Fibroblast of lung (primary cell): ENCODE results near the gene DCAF5. TPM values are rescaled to one million over a fixed set of nuclear protein-coding genes. Genes with fewer than 3 reads are reported as not detected.

Experiments used
- DNase-seq, 2 donors: peaks; one replicate each; pipeline versions ENCODE4 v3.0.0 to v3.0.0-alpha.2; 2010; ENCODE audit warnings: low read depth in 2 of 2
- H2AFZ ChIP-seq: 2 replicates; pipeline ENCODE4 v1.5.1; 2012; ENCODE audit warnings: low read length, control low read depth, inconsistent platforms
- H3K27ac ChIP-seq: 2 replicates; pipeline ENCODE4 v1.5.1; 2011; ENCODE audit warnings: low read length, control low read depth; ENCODE audit not compliant: insufficient read depth
- H3K27me3 ChIP-seq: 2 replicates; pipeline ENCODE4 v1.5.1; 2011; ENCODE audit warnings: mild to moderate bottlenecking, low read length; ENCODE audit not compliant: control insufficient read depth, insufficient read depth
- H3K36me3 ChIP-seq: 2 replicates; pipeline ENCODE4 v1.5.1; 2011; ENCODE audit warnings: low read length; ENCODE audit not compliant: control insufficient read depth, insufficient read depth
- H3K4me1 ChIP-seq: 2 replicates; pipeline ENCODE4 v1.5.1; 2011; ENCODE audit warnings: low read length; ENCODE audit not compliant: control insufficient read depth, insufficient read depth; ENCODE audit errors: extremely low read depth
- H3K4me2 ChIP-seq: 2 replicates; pipeline ENCODE4 v1.5.1; 2011; ENCODE audit warnings: low read length, control low read depth; ENCODE audit not compliant: insufficient read depth; ENCODE audit errors: extremely low read depth
- H3K4me3 ChIP-seq, 4 experiments: fragments of 200-600 bp in 1 of 4; sonication (generic) in 1 of 4; replicated peaks in 1 of 4; 2 replicates each; pipeline ENCODE4 v1.5.1; 2011 to 2016; ENCODE audit warnings: low read length in 4 of 4, low read depth in 3 of 4, mild to moderate bottlenecking in 3 of 4, control low read depth in 2 of 4, inconsistent platforms in 1 of 4, mixed read lengths in 1 of 4; ENCODE audit not compliant: insufficient read depth in 1 of 4; ENCODE audit errors: control extremely low read depth in 1 of 4
- H3K79me2 ChIP-seq: 2 replicates; pipeline ENCODE4 v1.5.1; 2012; ENCODE audit warnings: mild to moderate bottlenecking, low read length, inconsistent platforms; ENCODE audit not compliant: control insufficient read depth, insufficient read depth
- H3K9ac ChIP-seq: 2 replicates; pipeline ENCODE4 v1.5.1; 2011; ENCODE audit warnings: mild to moderate bottlenecking, low read length, control low read depth; ENCODE audit not compliant: insufficient read depth
- H3K9me3 ChIP-seq: 2 replicates; pipeline ENCODE4 v1.5.1; 2012; ENCODE audit warnings: low read depth, low read length; ENCODE audit not compliant: control insufficient read depth, insufficient read depth
- H4K20me1 ChIP-seq: 2 replicates; pipeline ENCODE4 v1.5.1; 2011; ENCODE audit warnings: low read length; ENCODE audit not compliant: control insufficient read depth, insufficient read depth; ENCODE audit errors: extremely low read depth
- EZH2 ChIP-seq: IDR thresholded peaks from 2 replicates; pipeline ENCODE4 v1.5.1; 2012; ENCODE audit warnings: low read length, control low read depth, mild to moderate bottlenecking; ENCODE audit errors: missing control alignments
- polyA plus RNA-seq, 2 donors: library from polyadenylated mRNA; depleted of rRNA in 1 of 2; stranded (reverse) in 1 of 2; unstranded in 1 of 2; fragments of >200 nt; gene quantifications; 2 replicates each; pipeline ENCODE4 v1.2.1, GENCODE V29; 2011 to 2012; ENCODE audit warnings: missing spikeins in 1 of 2
- total RNA-seq: library from RNA; depleted of rRNA; stranded (reverse); fragments of >200 nt; gene quantifications from 2 replicates; pipeline ENCODE4 v1.2.1, GENCODE V29; 2014
- TF ChIP-seq, protein P1 (sequence below), 2 donors: IDR thresholded peaks in 1 of 2; conservative IDR thresholded peaks in 1 of 2; 1 replicate in 1 of 2; 2 replicates in 1 of 2; pipeline ENCODE4 v1.5.1; 2011 to 2012; ENCODE audit warnings: low read length in 2 of 2, control low read depth in 1 of 2, inconsistent platforms in 1 of 2, low read depth in 1 of 2, mild to moderate bottlenecking in 1 of 2

Gene DCAF5
- total and polyA plus RNA-seq, 2 donors (not counting 1 experiment from before 2014, with no cell fraction given), result 16.8 to 31.8 TPM

DNA sequence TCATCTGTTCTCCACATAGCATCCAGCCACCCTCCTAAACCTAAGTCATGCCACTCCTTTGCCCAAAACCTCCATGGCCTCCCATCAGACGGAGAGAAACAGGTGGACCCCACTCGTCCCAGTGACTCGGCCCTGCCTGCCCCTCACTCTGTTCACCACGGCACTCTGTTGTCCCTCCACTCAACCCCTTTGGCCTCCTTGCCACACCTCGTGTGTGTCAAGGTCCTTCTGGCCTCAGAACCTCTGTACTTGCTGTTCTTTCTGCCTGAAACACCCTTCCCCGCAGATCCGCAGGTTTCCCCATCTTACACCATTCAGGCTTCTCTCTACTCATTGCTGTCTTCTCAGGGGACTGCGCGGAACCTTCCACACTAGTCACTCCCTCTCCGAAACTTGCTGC lies 149.3 kb downstream of the DCAF5 start:
- TF ChIP-seq EZH2, result no peak
- TF ChIP-seq, protein P1, sequence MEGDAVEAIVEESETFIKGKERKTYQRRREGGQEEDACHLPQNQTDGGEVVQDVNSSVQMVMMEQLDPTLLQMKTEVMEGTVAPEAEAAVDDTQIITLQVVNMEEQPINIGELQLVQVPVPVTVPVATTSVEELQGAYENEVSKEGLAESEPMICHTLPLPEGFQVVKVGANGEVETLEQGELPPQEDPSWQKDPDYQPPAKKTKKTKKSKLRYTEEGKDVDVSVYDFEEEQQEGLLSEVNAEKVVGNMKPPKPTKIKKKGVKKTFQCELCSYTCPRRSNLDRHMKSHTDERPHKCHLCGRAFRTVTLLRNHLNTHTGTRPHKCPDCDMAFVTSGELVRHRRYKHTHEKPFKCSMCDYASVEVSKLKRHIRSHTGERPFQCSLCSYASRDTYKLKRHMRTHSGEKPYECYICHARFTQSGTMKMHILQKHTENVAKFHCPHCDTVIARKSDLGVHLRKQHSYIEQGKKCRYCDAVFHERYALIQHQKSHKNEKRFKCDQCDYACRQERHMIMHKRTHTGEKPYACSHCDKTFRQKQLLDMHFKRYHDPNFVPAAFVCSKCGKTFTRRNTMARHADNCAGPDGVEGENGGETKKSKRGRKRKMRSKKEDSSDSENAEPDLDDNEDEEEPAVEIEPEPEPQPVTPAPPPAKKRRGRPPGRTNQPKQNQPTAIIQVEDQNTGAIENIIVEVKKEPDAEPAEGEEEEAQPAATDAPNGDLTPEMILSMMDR (conservative IDR thresholded peaks at IDR 0.05 in 1 of 2, IDR thresholded peaks at IDR 0.05 in 1 of 2; ENCODE audit: low read depth in 1 of 2, low read length in 2 of 2), result no peak
- no peaks in the 10 kb centered on the region for H3K9me3 ChIP-seq

DNA sequence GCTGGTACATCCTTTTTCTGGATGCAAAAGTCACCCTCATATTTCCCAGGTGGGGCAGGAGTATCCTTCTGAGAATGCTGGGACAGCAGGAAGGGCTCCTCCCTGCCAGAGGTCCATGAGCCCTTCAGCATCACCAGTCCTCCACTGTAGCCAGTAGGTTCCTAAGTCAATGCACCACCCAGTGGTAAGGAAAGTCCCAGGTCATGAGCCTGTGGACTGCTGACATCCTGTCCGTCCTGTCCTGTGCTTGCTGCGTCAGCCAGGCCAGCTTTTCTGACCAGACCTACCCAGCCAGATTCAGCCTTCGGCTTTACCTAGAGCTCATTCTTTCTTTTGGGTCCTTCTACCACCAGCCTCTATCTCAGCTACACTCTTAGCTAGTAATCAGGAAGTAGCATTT lies 150.8 kb downstream of the DCAF5 start:
- DNase-seq, result no peak
- TF ChIP-seq, protein P1 (conservative IDR thresholded peaks at IDR 0.05 in 1 of 2, IDR thresholded peaks at IDR 0.05 in 1 of 2; ENCODE audit: low read depth in 1 of 2, low read length in 2 of 2), result peak in 1 of 2 donors; percentile 25
- no peak for TF ChIP-seq EZH2

More for the DNA sequence above, 149.3 kb downstream of the DCAF5 start:
- DNase-seq, result no peak
- H2AFZ ChIP-seq, result no peak overlapping the region
- no peak overlapping the region for H3K9ac ChIP-seq
- no peaks in the 10 kb centered on the region for H4K20me1 ChIP-seq
- H3K4me1 ChIP-seq, result peaks cover 13% of the 10 kb centered on the region
- H3K4me2 ChIP-seq, result no peak overlapping the region
- no peaks in the 10 kb centered on the region for H3K79me2 ChIP-seq
- H3K27me3 ChIP-seq, result no peaks in the 10 kb centered on the region
- H3K27ac ChIP-seq, result no peak overlapping the region
- H3K4me3 ChIP-seq, result no peak overlapping the region
- no peaks in the 10 kb centered on the region for H3K36me3 ChIP-seq

DNA sequence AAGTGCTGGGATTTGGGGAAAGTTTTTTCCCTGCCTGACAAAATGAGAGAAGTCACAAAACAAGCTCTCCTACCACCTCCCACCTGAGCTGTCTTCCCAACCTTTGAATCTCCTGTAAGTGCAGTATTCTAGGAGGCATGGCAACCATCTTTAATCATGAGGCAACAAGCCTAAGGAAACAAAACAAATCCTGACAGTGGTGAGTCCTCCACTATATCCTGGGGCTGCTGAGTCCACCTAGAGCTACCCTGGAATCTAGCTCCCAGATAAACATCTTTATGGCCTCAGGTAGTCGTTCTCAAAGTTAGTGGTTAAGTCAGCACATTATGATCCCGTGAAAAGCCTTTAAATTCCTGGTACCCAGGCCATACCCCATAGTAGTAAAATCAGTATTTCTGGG lies 151.5 kb downstream of the DCAF5 start:
- no peak overlapping the region for H3K9ac ChIP-seq
- H3K27ac ChIP-seq, result no peak overlapping the region
- no peaks in the 10 kb centered on the region for H3K79me2 ChIP-seq
- DNase-seq, result no peak
- TF ChIP-seq, protein P1 (conservative IDR thresholded peaks at IDR 0.05 in 1 of 2, IDR thresholded peaks at IDR 0.05 in 1 of 2; ENCODE audit: low read depth in 1 of 2, low read length in 2 of 2), result no peak
- no peak for TF ChIP-seq EZH2
- no peaks in the 10 kb centered on the region for H3K36me3 ChIP-seq
- peaks cover 13% of the 10 kb centered on the region for H3K4me1 ChIP-seq
- H3K27me3 ChIP-seq, result no peaks in the 10 kb centered on the region
- H4K20me1 ChIP-seq, result no peaks in the 10 kb centered on the region
- no peak overlapping the region for H3K4me2 ChIP-seq
- H2AFZ ChIP-seq, result no peak overlapping the region
- no peaks in the 10 kb centered on the region for H3K9me3 ChIP-seq
- H3K4me3 ChIP-seq, result no peak overlapping the region

More for the DNA sequence above, 150.8 kb downstream of the DCAF5 start:
- H3K36me3 ChIP-seq, result no peaks in the 10 kb centered on the region
- no peaks in the 10 kb centered on the region for H3K9me3 ChIP-seq
- H4K20me1 ChIP-seq, result no peaks in the 10 kb centered on the region
- no peak overlapping the region for H3K9ac ChIP-seq
- H3K4me1 ChIP-seq, result peaks cover 13% of the 10 kb centered on the region
- H3K27ac ChIP-seq, result no peak overlapping the region
- no peaks in the 10 kb centered on the region for H3K79me2 ChIP-seq
- no peaks in the 10 kb centered on the region for H3K27me3 ChIP-seq
- H3K4me2 ChIP-seq, result no peak overlapping the region
- no peak overlapping the region for H2AFZ ChIP-seq
- H3K4me3 ChIP-seq, result no peak overlapping the region

Other genes starting within 250 kb of the DCAF5 start
- gene ACTN1, start 173.8 kb downstream of the DCAF5 start, total RNA-seq, result 178 and 254 TPM in 2 replicates
- gene ACTN1, start 173.8 kb downstream of the DCAF5 start, polyA plus RNA-seq, result 578 and 729 TPM in 2 replicates
- gene EXD2, start 38.4 kb upstream of the DCAF5 start, total RNA-seq, result 21.1 and 27.7 TPM in 2 replicates
- gene EXD2, start 38.4 kb upstream of the DCAF5 start, polyA plus RNA-seq, result 19.8 and 25.5 TPM in 2 replicates
- gene GALNT16, start 107.0 kb upstream of the DCAF5 start, total RNA-seq, result 8.5 and 9.6 TPM in 2 replicates
- gene GALNT16, start 107.0 kb upstream of the DCAF5 start, polyA plus RNA-seq, result 8.1 and 27.7 TPM in 2 replicates
- gene ERH, start 245.2 kb upstream of the DCAF5 start, total RNA-seq, result 168 and 190 TPM in 2 replicates
- gene ERH, start 245.2 kb upstream of the DCAF5 start, polyA plus RNA-seq, result 182 and 264 TPM in 2 replicates
- 81.9 and 84.0 TPM in 2 replicates for gene SLC39A9, start 245.6 kb upstream of the DCAF5 start, total RNA-seq
- 79.2 and 104 TPM in 2 replicates for gene SLC39A9, start 245.6 kb upstream of the DCAF5 start, polyA plus RNA-seq